ENCODE measurements around the gene CLMN. TPM values are rescaled to one million over a fixed set of nuclear protein-coding genes. Genes with fewer than 3 reads are reported as not detected.

CLMN gene
- total RNA-seq, 2 experiments from 2014 or later: 0.75 to 1.5 TPM

DNA sequence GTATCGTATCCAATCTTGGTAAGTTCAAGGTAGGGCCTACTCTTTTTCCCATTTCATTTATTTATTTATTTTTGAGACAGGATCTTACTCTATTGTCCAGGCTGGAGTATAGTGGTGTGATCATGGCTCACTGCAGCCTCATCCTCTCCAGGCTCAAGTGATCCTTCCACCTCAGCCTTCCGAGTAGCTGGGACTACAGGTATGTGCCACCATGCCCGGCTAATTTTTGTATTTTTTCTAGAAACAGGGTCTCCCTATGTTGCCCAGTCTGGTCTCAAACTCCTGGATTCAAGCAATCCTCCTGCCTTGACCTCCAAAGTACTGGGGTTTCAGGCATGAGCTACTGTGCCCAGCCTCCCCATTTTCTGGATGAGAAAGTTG, 57.2 kb downstream of the CLMN start:
- no peaks in the 10 kb centered on the region for H3K36me3 Mint-ChIP-seq (ENCODE audit: low read depth)
- ChIA-PET CTCF (interaction anchor here (0.8 kb wide), 1 partner anchor 256 kb away, joined by 3 read pairs; no protein-coding TSS in a partner anchor), POLR2A (no interaction called here)
- no peak overlapping the region for H3K27ac Mint-ChIP-seq
- peaks cover 37% of the 10 kb centered on the region for H3K4me1 Mint-ChIP-seq
- no peak overlapping the region for H3K4me3 Mint-ChIP-seq
- intact Hi-C loops (cut with DNase I, micrococcal nuclease): loop anchor here in 1 of 2 experiments (10.0 kb wide), 2 partner anchors 1088 to 1288 kb away; partner anchors contain the start of genes ASB2 and PPP4R4
- DNase-seq (no peak), ATAC-seq (no peak)
- H3K9me3 Mint-ChIP-seq (ENCODE audit: low read depth): no peaks in the 10 kb centered on the region
- H3K27me3 Mint-ChIP-seq: no peaks in the 10 kb centered on the region

- H3K4me1 Mint-ChIP-seq: peaks cover 30% of the 10 kb centered on the region
Observed at GRCh38 chr14:95261616-95262510, 57.8 kb downstream of the CLMN start.

GRCh38 chr14:95260537-95261361, 59.0 kb downstream of the CLMN start:
- Mint-ChIP-seq H3K36me3 (ENCODE audit: low read depth) (no peaks in the 10 kb centered on the region), H3K4me1 (peaks cover 22% of the 10 kb centered on the region), H3K9me3 (ENCODE audit: low read depth) (no peaks in the 10 kb centered on the region), H3K27ac (peak overlapping the region; percentile 15), H3K27me3 (peaks cover 3% of the 10 kb centered on the region), H3K4me3 (no peak overlapping the region)
- CTCF ChIA-PET: no interaction called here
- POLR2A ChIA-PET: interaction anchor here (1.0 kb wide), 1 partner anchor 8 kb away, joined by 3 read pairs; no protein-coding TSS in a partner anchor
- intact Hi-C loops (cut with DNase I, micrococcal nuclease): loop anchor here (1.0 to 10.0 kb wide), 5 partner anchors 8 to 1286 kb away; partner anchors contain the start of genes ASB2 (in 1 of the 2), DICER1 (in 1 of the 2) and PPP4R4 (in 1 of the 2)
- peak; percentile 57 for DNase-seq
- peak; percentile 79 for ATAC-seq

More at GRCh38 chr14:95261616-95262510, 57.8 kb downstream of the CLMN start:
- Mint-ChIP-seq H3K27me3 (no peaks in the 10 kb centered on the region), H3K27ac (no peak overlapping the region), H3K4me3 (no peak overlapping the region), H3K36me3 (ENCODE audit: low read depth) (no peaks in the 10 kb centered on the region), H3K9me3 (ENCODE audit: low read depth) (no peaks in the 10 kb centered on the region)
- DNase-seq (no peak), ATAC-seq (no peak)
- intact Hi-C loops (cut with DNase I, micrococcal nuclease): loop anchor here (2.0 to 10.0 kb wide), 4 partner anchors 53 to 1287 kb away; partner anchors contain the start of genes ASB2 (in 1 of the 2), DICER1 (in 1 of the 2) and PPP4R4 (in 1 of the 2)
- CTCF ChIA-PET: interaction anchor here (0.8 kb wide), 1 partner anchor 257 kb away, joined by 3 read pairs; no protein-coding TSS in a partner anchor
- POLR2A ChIA-PET: no interaction called here

DNA sequence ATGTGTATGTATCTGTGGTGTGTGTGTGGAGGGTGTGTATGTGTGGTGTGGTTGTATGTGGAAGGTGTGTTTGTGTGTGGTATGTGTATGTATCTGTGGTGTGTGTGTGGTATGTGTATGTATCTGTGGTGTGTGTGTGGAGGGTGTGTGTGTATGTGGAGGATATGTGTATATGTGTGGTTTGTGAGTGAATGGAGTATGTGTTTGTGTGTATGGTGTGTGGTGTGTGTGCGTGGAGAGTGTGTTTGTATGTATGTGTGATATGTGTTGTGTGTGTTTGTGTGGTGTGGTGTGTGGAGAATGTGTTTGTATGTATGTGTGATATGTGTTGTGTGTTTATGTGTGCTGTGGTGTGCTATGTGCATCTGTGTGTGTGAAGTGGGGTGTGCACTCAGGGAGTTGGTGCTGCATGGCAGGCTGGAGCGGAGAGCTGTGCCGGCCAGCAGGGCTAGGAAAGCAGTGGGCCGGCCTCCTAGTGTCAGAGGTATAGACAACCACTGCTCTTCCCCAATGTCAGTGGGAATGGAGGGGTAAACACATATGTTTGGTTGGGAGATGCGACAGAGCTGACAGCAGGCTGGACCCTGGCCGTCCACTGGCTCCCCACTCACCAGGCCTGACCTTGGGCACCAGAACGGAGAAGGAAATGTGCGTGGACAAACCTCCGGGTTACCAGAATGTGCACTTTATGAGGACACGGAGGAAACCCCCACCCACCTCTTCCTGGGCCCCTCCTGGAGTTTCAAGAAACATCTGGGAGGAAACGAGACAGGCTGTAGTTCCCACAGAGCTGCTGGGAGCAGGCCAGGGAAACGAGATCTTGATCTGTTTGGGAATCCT, 60.7 kb downstream of the CLMN start:
- DNase-seq (no peak), ATAC-seq (no peak)
- CTCF ChIA-PET: no interaction called here
- Mint-ChIP-seq H3K9me3 (ENCODE audit: low read depth) (no peaks in the 10 kb centered on the region), H3K4me3 (no peak overlapping the region), H3K27ac (no peak overlapping the region), H3K4me1 (peaks cover 10% of the 10 kb centered on the region), H3K36me3 (ENCODE audit: low read depth) (no peaks in the 10 kb centered on the region), H3K27me3 (peaks cover 5% of the 10 kb centered on the region)
- intact Hi-C loops (cut with DNase I, micrococcal nuclease): no loop called here
- POLR2A ChIA-PET: no interaction called here

GRCh38 chr14:95258156-95258555, 61.6 kb downstream of the CLMN start:
- DNase-seq: no peak
- Mint-ChIP-seq H3K4me3 (no peak overlapping the region), H3K27ac (no peak overlapping the region), H3K4me1 (peaks cover 10% of the 10 kb centered on the region), H3K36me3 (ENCODE audit: low read depth) (no peaks in the 10 kb centered on the region), H3K9me3 (ENCODE audit: low read depth) (no peaks in the 10 kb centered on the region), H3K27me3 (peaks cover 5% of the 10 kb centered on the region)
- ChIA-PET POLR2A (no interaction called here), CTCF (no interaction called here)
- ATAC-seq: no peak
- intact Hi-C loops (cut with DNase I, micrococcal nuclease): no loop called here

DNA sequence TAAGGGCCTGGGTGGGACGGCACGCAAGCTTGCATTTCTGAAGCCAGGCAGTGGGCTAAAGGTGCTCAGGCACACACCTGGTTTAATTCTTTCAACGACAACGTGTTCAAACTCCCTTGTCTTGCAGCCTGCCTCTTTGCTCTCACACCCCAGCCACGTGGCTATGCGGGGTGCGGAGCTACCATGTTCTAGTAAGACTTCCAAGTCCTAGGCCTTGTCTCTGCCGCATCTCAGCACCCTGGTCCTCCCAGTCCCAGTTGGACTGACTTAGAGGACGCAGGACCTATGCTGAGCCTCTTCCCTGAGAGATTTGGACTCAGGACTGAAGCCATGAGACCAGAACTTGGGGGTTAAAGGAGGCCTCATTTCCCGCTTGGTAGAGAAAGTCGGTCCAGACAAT, 62.2 kb downstream of the CLMN start:
- Mint-ChIP-seq H3K4me1 (peaks cover 10% of the 10 kb centered on the region), H3K9me3 (ENCODE audit: low read depth) (no peaks in the 10 kb centered on the region), H3K4me3 (no peak overlapping the region), H3K27me3 (peaks cover 5% of the 10 kb centered on the region), H3K27ac (no peak overlapping the region), H3K36me3 (ENCODE audit: low read depth) (no peaks in the 10 kb centered on the region)
- ChIA-PET POLR2A (no interaction called here), CTCF (no interaction called here)
- no peak for ATAC-seq
- no peak for DNase-seq
- intact Hi-C loops (cut with DNase I, micrococcal nuclease): no loop called here

DNA sequence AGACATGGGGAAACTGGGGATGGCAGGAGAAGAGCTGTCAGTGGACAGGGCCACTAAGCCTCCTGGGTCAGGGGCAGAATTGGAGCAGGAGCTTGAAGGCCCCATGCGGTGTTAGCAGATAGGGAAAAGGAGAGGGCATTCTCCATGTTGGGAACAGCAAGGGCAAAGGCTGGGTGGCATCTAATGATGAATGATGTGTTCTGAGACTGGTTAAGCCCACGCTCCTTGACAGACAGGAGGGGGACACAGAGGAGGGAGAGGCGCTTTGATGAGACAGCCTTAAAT, 63.0 kb downstream of the CLMN start:
- Mint-ChIP-seq H3K27ac (no peak overlapping the region), H3K27me3 (peaks cover 5% of the 10 kb centered on the region), H3K4me3 (no peak overlapping the region), H3K4me1 (peaks cover 10% of the 10 kb centered on the region), H3K36me3 (ENCODE audit: low read depth) (no peaks in the 10 kb centered on the region), H3K9me3 (ENCODE audit: low read depth) (no peaks in the 10 kb centered on the region)
- POLR2A ChIA-PET: no interaction called here
- DNase-seq (no peak), ATAC-seq (no peak)
- intact Hi-C loops (cut with DNase I, micrococcal nuclease): no loop called here
- CTCF ChIA-PET: no interaction called here

DNA sequence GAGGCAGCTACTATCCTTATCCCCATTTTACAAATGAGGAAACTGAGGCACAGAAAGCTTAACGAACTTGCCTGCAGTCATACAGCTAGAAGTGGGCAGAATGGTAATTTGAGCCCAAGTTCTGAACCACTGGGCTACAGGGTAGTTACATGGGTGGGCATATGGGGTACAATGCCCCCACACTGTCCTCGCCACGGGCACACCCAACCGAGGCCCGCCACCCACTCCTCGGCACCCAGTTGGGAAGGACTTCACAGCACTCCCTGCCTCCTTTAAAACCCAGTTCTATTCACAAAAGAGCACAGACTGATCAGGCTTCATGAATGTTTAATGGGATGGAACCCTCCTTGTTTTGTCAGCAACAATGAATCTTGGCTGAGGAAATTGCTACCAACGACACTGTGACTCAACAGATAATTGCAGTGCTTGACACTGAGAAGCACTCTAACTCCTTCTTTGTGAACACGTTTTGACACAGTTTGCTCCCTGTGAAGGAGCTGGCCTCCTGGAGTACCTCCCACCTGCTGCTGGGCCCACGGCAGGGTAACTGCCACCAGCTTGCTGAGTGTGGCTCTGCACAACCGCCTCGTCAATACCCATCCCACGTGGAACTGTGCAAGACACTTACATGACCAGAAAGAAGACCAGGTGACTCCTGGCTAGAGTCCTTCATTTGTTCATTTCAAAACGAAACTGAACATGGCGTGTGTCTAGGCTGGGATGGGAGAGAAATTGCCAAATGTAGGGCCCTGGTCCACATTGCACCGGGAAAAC, 63.5 kb downstream of the CLMN start:
- Mint-ChIP-seq H3K4me1 (peaks cover 10% of the 10 kb centered on the region), H3K4me3 (no peak overlapping the region), H3K36me3 (ENCODE audit: low read depth) (no peaks in the 10 kb centered on the region), H3K27ac (no peak overlapping the region), H3K27me3 (peaks cover 8% of the 10 kb centered on the region), H3K9me3 (ENCODE audit: low read depth) (no peaks in the 10 kb centered on the region)
- CTCF ChIA-PET: interaction anchor here (0.7 kb wide), 1 partner anchor 1332 kb away, joined by 3 read pairs; no protein-coding TSS in a partner anchor
- POLR2A ChIA-PET: no interaction called here
- no peak for ATAC-seq
- DNase-seq: no peak
- intact Hi-C loops (cut with DNase I, micrococcal nuclease): no loop called here

- intact Hi-C loops (cut with DNase I, micrococcal nuclease): no loop called here
- Mint-ChIP-seq H3K36me3 (ENCODE audit: low read depth) (no peaks in the 10 kb centered on the region), H3K27me3 (peaks cover 12% of the 10 kb centered on the region), H3K9me3 (ENCODE audit: low read depth) (no peaks in the 10 kb centered on the region), H3K4me3 (no peak overlapping the region), H3K4me1 (peaks cover 3% of the 10 kb centered on the region), H3K27ac (no peak overlapping the region)
- ATAC-seq (no peak), DNase-seq (peak; percentile 18)
- ChIA-PET CTCF (interaction anchor here (0.7 kb wide), 1 partner anchor 1331 kb away, joined by 3 read pairs; no protein-coding TSS in a partner anchor), POLR2A (no interaction called here)
Observed at GRCh38 chr14:95255487-95255886, 64.2 kb downstream of the CLMN start.

DNA sequence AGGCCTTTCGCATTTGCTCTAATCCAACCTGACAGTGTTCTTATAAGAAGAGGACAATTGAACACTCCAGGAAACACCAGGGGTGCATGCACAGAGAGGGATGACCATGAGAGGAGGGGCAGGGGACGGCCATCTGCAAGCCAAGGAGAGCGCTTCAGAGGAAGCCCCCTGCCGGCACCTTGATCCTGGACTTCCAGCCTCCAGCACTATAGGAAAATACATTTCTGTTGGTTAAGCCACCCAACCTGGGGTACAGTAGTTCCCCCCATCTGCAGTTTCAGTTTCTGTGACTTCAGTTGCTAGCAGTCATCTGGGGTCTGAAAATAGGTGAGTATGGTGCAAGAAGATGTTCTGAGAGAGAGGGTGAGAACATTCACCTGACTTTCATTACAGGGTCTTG, 64.7 kb downstream of the CLMN start:
- no peak for DNase-seq
- no peaks in the 10 kb centered on the region for H3K9me3 Mint-ChIP-seq (ENCODE audit: low read depth)
- no peaks in the 10 kb centered on the region for H3K4me1 Mint-ChIP-seq
- peaks cover 16% of the 10 kb centered on the region for H3K27me3 Mint-ChIP-seq
- no peak overlapping the region for H3K4me3 Mint-ChIP-seq
- no peak overlapping the region for H3K27ac Mint-ChIP-seq
- ChIA-PET POLR2A (no interaction called here), CTCF (no interaction called here)
- intact Hi-C loops (cut with DNase I, micrococcal nuclease): no loop called here
- no peaks in the 10 kb centered on the region for H3K36me3 Mint-ChIP-seq (ENCODE audit: low read depth)
- no peak for ATAC-seq

All from activated CD4-positive, alpha-beta T cell treated with anti-CD3 and anti-CD28 coated beads for 36 hours (primary cell).